Raji (cell line): ENCODE results near the gene SLCO4A1.

Experiments used
- POLR2A ChIP-seq: IDR thresholded peaks from 2 replicates; pipeline ENCODE4 v1.6.1; 2011; ENCODE audit warnings: low read depth, low read length, control low read depth; ENCODE audit not compliant: insufficient read depth

The SLCO4A1 gene

GRCh38 chr20:62664019-62664971, 22.0 kb downstream of the SLCO4A1 start:
- no peak for TF ChIP-seq POLR2A

GRCh38 chr20:62665153-62665754, 23.0 kb downstream of the SLCO4A1 start:
- no peak for TF ChIP-seq POLR2A

- TF ChIP-seq POLR2A: no peak
Measured at GRCh38 chr20:62665826-62666735, 23.8 kb downstream of the SLCO4A1 start.

GRCh38 chr20:62666736-62667529, 24.6 kb downstream of the SLCO4A1 start:
- TF ChIP-seq POLR2A: no peak

- no peak for TF ChIP-seq POLR2A
Measured at GRCh38 chr20:62667530-62668440, 25.5 kb downstream of the SLCO4A1 start.

GRCh38 chr20:62668441-62669027, 26.2 kb downstream of the SLCO4A1 start:
- no peak for TF ChIP-seq POLR2A

- no peak for TF ChIP-seq POLR2A
Measured at GRCh38 chr20:62669249-62669648, 26.9 kb downstream of the SLCO4A1 start.

GRCh38 chr20:62670156-62670555, 27.9 kb downstream of the SLCO4A1 start:
- TF ChIP-seq POLR2A: no peak

- no peak for TF ChIP-seq POLR2A
Measured at GRCh38 chr20:62670998-62671397, 28.7 kb downstream of the SLCO4A1 start.

GRCh38 chr20:62671765-62672164, 29.5 kb downstream of the SLCO4A1 start:
- no peak for TF ChIP-seq POLR2A

GRCh38 chr20:62674370-62674769, 32.1 kb downstream of the SLCO4A1 start:
- no peak for TF ChIP-seq POLR2A

GRCh38 chr20:62675156-62675876, 33.0 kb downstream of the SLCO4A1 start:
- no peak for TF ChIP-seq POLR2A
